ENCODE results near the gene TMEM120A. TPM values are rescaled to one million over a fixed set of nuclear protein-coding genes. Genes with fewer than 3 reads are reported as not detected.

The TMEM120A gene
- total RNA-seq, 1 experiment from 2014 or later = 17.9 TPM

DNA sequence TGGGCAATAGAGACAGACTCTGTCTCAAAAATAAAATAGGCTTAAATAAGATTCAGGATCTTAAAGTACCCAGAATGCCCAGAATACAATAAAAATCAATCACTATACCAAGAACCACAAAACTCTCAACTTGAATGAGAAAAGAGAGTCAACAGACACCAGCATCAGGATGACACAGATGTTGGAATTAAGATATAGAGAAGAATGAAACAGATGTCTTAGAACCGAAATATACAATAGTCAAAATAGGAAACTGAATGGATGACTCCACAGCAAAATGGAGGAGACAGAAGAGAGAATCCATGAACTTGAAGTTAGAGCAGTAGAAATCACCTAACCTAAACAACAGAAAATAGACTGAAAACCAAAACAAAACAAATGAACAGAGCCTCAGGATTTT is 49.9 kb downstream of the TMEM120A start:
- no peak overlapping the region for H3K4me2 ChIP-seq (ENCODE audit: low read length)
- intact Hi-C loops (cut with micrococcal nuclease) = loop anchor here (10.0 kb wide), 1 partner anchor 170 kb away; the partner anchor contains the start of gene CCL26
- H2AFZ ChIP-seq (ENCODE audit: low read length) = no peak overlapping the region
- no TSS peak for BruUV-seq (replicated peaks)
- no peaks in the 10 kb centered on the region for H3K9me2 ChIP-seq (replicated peaks; ENCODE audit: low read length)
- H3K27ac ChIP-seq (ENCODE audit: low read length) = peak overlapping the region; percentile 87
- no peak for TF ChIP-seq EZH2 (IDR thresholded peaks at IDR 0.05; ENCODE audit: low read length, unreplicated experiment)
- TF ChIP-seq CTCF (conservative IDR thresholded peaks at IDR 0.05; ENCODE audit: low read depth, low read length) = no peak
- no peak for TF ChIP-seq EZH2phosphoT487 (IDR thresholded peaks at IDR 0.05; ENCODE audit: borderline replicate concordance, low read length)
- no peaks in the 10 kb centered on the region for H4K20me1 ChIP-seq (ENCODE audit: low read length)
- POLR2A ChIA-PET (ENCODE audit: unreplicated experiment) = no interaction called here
- DNase-seq = no peak
- peaks cover 26% of the 10 kb centered on the region for H3K4me1 ChIP-seq (ENCODE audit: insufficient read depth, low read length)
- CTCF ChIA-PET = no interaction called here
- H3F3A ChIP-seq (ENCODE audit: low read length, unreplicated experiment) = peaks cover 6% of the 10 kb centered on the region
- no peaks in the 10 kb centered on the region for H3K9me3 ChIP-seq (ENCODE audit: low read length)
- 0 out of 2 replicates have a peak, but pooled peaks cover 2% of the 10 kb centered on the region for H3K36me3 ChIP-seq (ENCODE audit: low read depth, low read length)
- H3K4me3 ChIP-seq (ENCODE audit: low read length) = no peak overlapping the region
- peaks cover 11% of the 10 kb centered on the region for H3K79me2 ChIP-seq (ENCODE audit: low read length)
- H3K9ac ChIP-seq (ENCODE audit: low read length) = peak overlapping the region; percentile 51
- H3K27me3 ChIP-seq (ENCODE audit: low read length) = no peaks in the 10 kb centered on the region
- ATAC-seq = no peak

GRCh38 chr7:75943864-75944263 is 50.5 kb downstream of the TMEM120A start:
- CTCF ChIA-PET = no interaction called here
- intact Hi-C loops (cut with micrococcal nuclease) = loop anchor here (1.0 to 10.0 kb wide), 2 partner anchors 10 to 169 kb away; partner anchors contain the start of gene CCL26
- Histone ChIP-seq H3K9me2 (replicated peaks; ENCODE audit: low read length) (no peaks in the 10 kb centered on the region), H3K9me3 (ENCODE audit: low read length) (no peaks in the 10 kb centered on the region), H3K9ac (ENCODE audit: low read length) (peak overlapping the region; percentile 51), H3K27ac (ENCODE audit: low read length) (peak overlapping the region; percentile 87), H3K79me2 (ENCODE audit: low read length) (peaks cover 13% of the 10 kb centered on the region), H3K27me3 (ENCODE audit: low read length) (no peaks in the 10 kb centered on the region), H3K36me3 (ENCODE audit: low read depth, low read length) (0 out of 2 replicates have a peak, but pooled peaks cover 2% of the 10 kb centered on the region), H4K20me1 (ENCODE audit: low read length) (no peaks in the 10 kb centered on the region), H3K4me3 (ENCODE audit: low read length) (no peak overlapping the region), H3K4me2 (ENCODE audit: low read length) (peak overlapping the region; percentile 26; the same call in 1 of the 2 replicates), H2AFZ (ENCODE audit: low read length) (peak overlapping the region; percentile 22; the same call in 1 of the 2 replicates), H3F3A (ENCODE audit: low read length, unreplicated experiment) (peaks cover 6% of the 10 kb centered on the region), H3K4me1 (ENCODE audit: insufficient read depth, low read length) (peaks cover 26% of the 10 kb centered on the region)
- peak; percentile 99 for ATAC-seq
- TF ChIP-seq EZH2 (IDR thresholded peaks at IDR 0.05; ENCODE audit: low read length, unreplicated experiment) (no peak), CTCF (conservative IDR thresholded peaks at IDR 0.05; ENCODE audit: low read depth, low read length) (no peak), EZH2phosphoT487 (IDR thresholded peaks at IDR 0.05; ENCODE audit: borderline replicate concordance, low read length) (no peak)
- peak; percentile 91 for DNase-seq
- no TSS peak for BruUV-seq (replicated peaks)
- POLR2A ChIA-PET (ENCODE audit: unreplicated experiment) = no interaction called here

DNA sequence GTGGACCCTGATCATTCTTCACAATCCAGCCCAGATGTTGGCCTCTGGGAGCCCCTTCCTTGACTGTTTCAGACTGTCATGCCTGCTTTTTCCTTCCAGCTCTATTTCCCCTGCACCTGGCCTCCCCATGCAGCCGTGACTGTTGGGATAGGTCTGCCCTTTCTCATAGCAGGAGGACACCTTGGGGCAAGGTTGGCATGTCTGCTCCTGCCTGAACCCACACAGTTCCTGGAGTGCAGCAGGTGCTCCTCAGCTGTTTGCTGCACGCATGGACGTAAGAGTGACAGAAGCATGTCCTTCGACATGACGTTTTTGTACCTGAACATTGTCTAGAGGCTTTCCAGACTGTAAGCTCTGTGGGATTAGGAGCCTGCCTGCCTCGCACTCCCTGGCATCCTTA is 55.5 kb downstream of the TMEM120A start:
- Histone ChIP-seq H3K4me2 (ENCODE audit: low read length) (no peak overlapping the region), H3K27me3 (ENCODE audit: low read length) (no peaks in the 10 kb centered on the region), H3K9ac (ENCODE audit: low read length) (no peak overlapping the region), H4K20me1 (ENCODE audit: low read length) (no peaks in the 10 kb centered on the region), H3K27ac (ENCODE audit: low read length) (peak overlapping the region; percentile 76; the same call in 1 of the 2 replicates), H3F3A (ENCODE audit: low read length, unreplicated experiment) (peaks cover 6% of the 10 kb centered on the region), H2AFZ (ENCODE audit: low read length) (no peak overlapping the region), H3K36me3 (ENCODE audit: low read depth, low read length) (0 out of 2 replicates have a peak, but pooled peaks cover 2% of the 10 kb centered on the region), H3K9me3 (ENCODE audit: low read length) (no peaks in the 10 kb centered on the region), H3K79me2 (ENCODE audit: low read length) (peaks cover 29% of the 10 kb centered on the region), H3K4me1 (ENCODE audit: insufficient read depth, low read length) (peaks cover 24% of the 10 kb centered on the region), H3K9me2 (replicated peaks; ENCODE audit: low read length) (no peaks in the 10 kb centered on the region), H3K4me3 (ENCODE audit: low read length) (no peak overlapping the region)
- intact Hi-C loops (cut with micrococcal nuclease) = no loop called here
- no peak for TF ChIP-seq CTCF (conservative IDR thresholded peaks at IDR 0.05; ENCODE audit: low read depth, low read length)
- no peak for TF ChIP-seq EZH2 (IDR thresholded peaks at IDR 0.05; ENCODE audit: low read length, unreplicated experiment)
- ChIA-PET POLR2A (ENCODE audit: unreplicated experiment) (no interaction called here), CTCF (no interaction called here)
- BruUV-seq (replicated peaks) = no TSS peak
- DNase-seq (no peak), ATAC-seq (no peak)

Measured in PC-3 (cell line).